Measurements from ENCODE around the gene AGA.

Gene AGA

GRCh38 chr4:177483271-177483670 is 41.0 kb upstream of the AGA start:
- Histone ChIP-seq H3K27ac (no peak overlapping the region), H3K4me3 (no peak overlapping the region), H3K36me3 (ENCODE audit: insufficient read depth, low read length) (no peaks in the 10 kb centered on the region), H3K9ac (ENCODE audit: insufficient read length) (no peak overlapping the region), H3K9me3 (ENCODE audit: low read depth, low read length) (no peaks in the 10 kb centered on the region)
- no peak for DNase-seq (ENCODE audit: low read depth, low spot score)
- TF ChIP-seq POLR2AphosphoS5 (IDR thresholded peaks at IDR 0.05; ENCODE audit: borderline replicate concordance, low read depth, low read length) (no peak), FOXP2 (optimal IDR thresholded peaks at IDR 0.05; ENCODE audit: control extremely low read depth, extremely low read length, insufficient read depth) (no peak), EZH2 (IDR thresholded peaks at IDR 0.05) (no peak)

- no peak for DNase-seq (ENCODE audit: low read depth, low spot score)
- Histone ChIP-seq H3K9ac (ENCODE audit: insufficient read length) (no peak overlapping the region), H3K9me3 (ENCODE audit: low read depth, low read length) (no peaks in the 10 kb centered on the region), H3K36me3 (ENCODE audit: insufficient read depth, low read length) (no peaks in the 10 kb centered on the region), H3K27ac (no peak overlapping the region), H3K4me3 (no peak overlapping the region)
- no peak for TF ChIP-seq POLR2AphosphoS5 (IDR thresholded peaks at IDR 0.05; ENCODE audit: borderline replicate concordance, low read depth, low read length)
- no peak for TF ChIP-seq FOXP2 (optimal IDR thresholded peaks at IDR 0.05; ENCODE audit: control extremely low read depth, extremely low read length, insufficient read depth)
- no peak for TF ChIP-seq EZH2 (IDR thresholded peaks at IDR 0.05)
Observed at GRCh38 chr4:177482367-177482766, 40.1 kb upstream of the AGA start.

GRCh38 chr4:177480795-177481194 is 38.6 kb upstream of the AGA start:
- peak overlapping the region; percentile 33; the same call in 1 of the 2 replicates for H3K4me3 ChIP-seq
- H3K9ac ChIP-seq (ENCODE audit: insufficient read length): no peak overlapping the region
- TF ChIP-seq EZH2 (IDR thresholded peaks at IDR 0.05) (no peak), FOXP2 (optimal IDR thresholded peaks at IDR 0.05; ENCODE audit: control extremely low read depth, extremely low read length, insufficient read depth) (no peak), POLR2AphosphoS5 (IDR thresholded peaks at IDR 0.05; ENCODE audit: borderline replicate concordance, low read depth, low read length) (no peak)
- H3K36me3 ChIP-seq (ENCODE audit: insufficient read depth, low read length): no peaks in the 10 kb centered on the region
- DNase-seq (ENCODE audit: low read depth, low spot score): no peak
- peak overlapping the region; percentile 30; the same call in 1 of the 2 replicates for H3K27ac ChIP-seq
- no peaks in the 10 kb centered on the region for H3K9me3 ChIP-seq (ENCODE audit: low read depth, low read length)

- DNase-seq (ENCODE audit: low read depth, low spot score): no peak
- Histone ChIP-seq H3K36me3 (ENCODE audit: insufficient read depth, low read length) (no peaks in the 10 kb centered on the region), H3K9me3 (ENCODE audit: low read depth, low read length) (no peaks in the 10 kb centered on the region), H3K27ac (no peak overlapping the region), H3K9ac (ENCODE audit: insufficient read length) (no peak overlapping the region), H3K4me3 (no peak overlapping the region)
- TF ChIP-seq POLR2AphosphoS5 (IDR thresholded peaks at IDR 0.05; ENCODE audit: borderline replicate concordance, low read depth, low read length) (no peak), FOXP2 (optimal IDR thresholded peaks at IDR 0.05; ENCODE audit: control extremely low read depth, extremely low read length, insufficient read depth) (no peak), EZH2 (IDR thresholded peaks at IDR 0.05) (no peak)
Observed at GRCh38 chr4:177479063-177479462, 36.8 kb upstream of the AGA start.

- H3K4me3 ChIP-seq: no peak overlapping the region
- no peak for DNase-seq (ENCODE audit: low read depth, low spot score)
- no peak overlapping the region for H3K27ac ChIP-seq
- H3K36me3 ChIP-seq (ENCODE audit: insufficient read depth, low read length): no peaks in the 10 kb centered on the region
- TF ChIP-seq FOXP2 (optimal IDR thresholded peaks at IDR 0.05; ENCODE audit: control extremely low read depth, extremely low read length, insufficient read depth) (no peak), EZH2 (IDR thresholded peaks at IDR 0.05) (no peak), POLR2AphosphoS5 (IDR thresholded peaks at IDR 0.05; ENCODE audit: borderline replicate concordance, low read depth, low read length) (no peak)
- H3K9me3 ChIP-seq (ENCODE audit: low read depth, low read length): no peaks in the 10 kb centered on the region
- H3K9ac ChIP-seq (ENCODE audit: insufficient read length): no peak overlapping the region
Observed at GRCh38 chr4:177478496-177478895, 36.3 kb upstream of the AGA start.

GRCh38 chr4:177473991-177474390 is 31.8 kb upstream of the AGA start:
- TF ChIP-seq EZH2 (IDR thresholded peaks at IDR 0.05): no peak
- no peak for TF ChIP-seq FOXP2 (optimal IDR thresholded peaks at IDR 0.05; ENCODE audit: control extremely low read depth, extremely low read length, insufficient read depth)
- no peak for TF ChIP-seq POLR2AphosphoS5 (IDR thresholded peaks at IDR 0.05; ENCODE audit: borderline replicate concordance, low read depth, low read length)
- no peak overlapping the region for H3K27ac ChIP-seq

GRCh38 chr4:177464026-177464425 is 21.8 kb upstream of the AGA start:
- no peaks in the 10 kb centered on the region for H3K9me3 ChIP-seq (ENCODE audit: low read depth, low read length)
- DNase-seq (ENCODE audit: low read depth, low spot score): no peak
- no peaks in the 10 kb centered on the region for H3K36me3 ChIP-seq (ENCODE audit: insufficient read depth, low read length)
- H3K9ac ChIP-seq (ENCODE audit: insufficient read length): no peak overlapping the region
- H3K27ac ChIP-seq: no peak overlapping the region
- H3K4me3 ChIP-seq: no peak overlapping the region
- TF ChIP-seq EZH2 (IDR thresholded peaks at IDR 0.05) (no peak), FOXP2 (optimal IDR thresholded peaks at IDR 0.05; ENCODE audit: control extremely low read depth, extremely low read length, insufficient read depth) (no peak), POLR2AphosphoS5 (IDR thresholded peaks at IDR 0.05; ENCODE audit: borderline replicate concordance, low read depth, low read length) (no peak)

More at GRCh38 chr4:177473991-177474390, 31.8 kb upstream of the AGA start:
- DNase-seq (ENCODE audit: low read depth, low spot score): no peak
- H3K4me3 ChIP-seq: no peak overlapping the region
- H3K9me3 ChIP-seq (ENCODE audit: low read depth, low read length): no peaks in the 10 kb centered on the region
- H3K9ac ChIP-seq (ENCODE audit: insufficient read length): no peak overlapping the region
- H3K36me3 ChIP-seq (ENCODE audit: insufficient read depth, low read length): no peaks in the 10 kb centered on the region

- no peaks in the 10 kb centered on the region for H3K36me3 ChIP-seq (ENCODE audit: insufficient read depth, low read length)
- no peak for DNase-seq (ENCODE audit: low read depth, low spot score)
- H3K27ac ChIP-seq: no peak overlapping the region
- H3K4me3 ChIP-seq: no peak overlapping the region
- no peaks in the 10 kb centered on the region for H3K9me3 ChIP-seq (ENCODE audit: low read depth, low read length)
- no peak overlapping the region for H3K9ac ChIP-seq (ENCODE audit: insufficient read length)
- TF ChIP-seq POLR2AphosphoS5 (IDR thresholded peaks at IDR 0.05; ENCODE audit: borderline replicate concordance, low read depth, low read length): no peak
- TF ChIP-seq FOXP2 (optimal IDR thresholded peaks at IDR 0.05; ENCODE audit: control extremely low read depth, extremely low read length, insufficient read depth): no peak
- no peak for TF ChIP-seq EZH2 (IDR thresholded peaks at IDR 0.05)
Observed at GRCh38 chr4:177461606-177462005, 19.4 kb upstream of the AGA start.

- H3K36me3 ChIP-seq (ENCODE audit: insufficient read depth, low read length): no peaks in the 10 kb centered on the region
- no peaks in the 10 kb centered on the region for H3K9me3 ChIP-seq (ENCODE audit: low read depth, low read length)
- no peak overlapping the region for H3K27ac ChIP-seq
- no peak overlapping the region for H3K4me3 ChIP-seq
- no peak for DNase-seq (ENCODE audit: low read depth, low spot score)
- TF ChIP-seq FOXP2 (optimal IDR thresholded peaks at IDR 0.05; ENCODE audit: control extremely low read depth, extremely low read length, insufficient read depth) (no peak), EZH2 (IDR thresholded peaks at IDR 0.05) (no peak), POLR2AphosphoS5 (IDR thresholded peaks at IDR 0.05; ENCODE audit: borderline replicate concordance, low read depth, low read length) (no peak)
- no peak overlapping the region for H3K9ac ChIP-seq (ENCODE audit: insufficient read length)
Observed at GRCh38 chr4:177460460-177460859, 18.2 kb upstream of the AGA start.
